Measurements from ENCODE around the gene RABEPK.
"Not testable (repeated sequence)": the region's sequence is repeated elsewhere in the genome, so short reads cannot be mapped to it uniquely, and the experiment has no call there.

RABEPK gene

GRCh38 chr9:125239631-125240597, 39.6 kb downstream of the RABEPK start:
- no peak for DNase-seq
- in situ Hi-C loops (cut with HindIII; ENCODE audit: low pct_ligation_motif_present, low pct_unique_long_range_greater_than_20kb, low sequenced_read_pairs): no loop called here

DNA sequence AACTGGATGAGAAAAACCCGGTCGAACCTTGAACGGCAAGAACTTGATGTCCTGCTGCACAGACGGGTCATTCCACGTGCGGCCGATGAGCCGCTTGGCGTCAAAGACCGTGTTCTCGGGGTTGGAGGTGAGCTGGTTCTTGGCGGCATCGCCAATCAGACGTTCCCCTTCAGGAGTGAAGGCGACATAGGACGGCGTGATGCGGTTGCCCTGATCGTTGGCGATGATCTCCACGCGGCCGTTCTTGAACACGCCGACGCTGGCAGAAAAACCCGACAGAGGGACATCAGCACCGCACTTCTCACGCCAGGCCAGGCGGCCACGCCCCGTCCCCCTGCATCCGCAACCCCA, 40.3 kb downstream of the RABEPK start:
- in situ Hi-C loops (cut with HindIII; ENCODE audit: low pct_ligation_motif_present, low pct_unique_long_range_greater_than_20kb, low sequenced_read_pairs): no loop called here
- peak; percentile 43 for DNase-seq

DNA sequence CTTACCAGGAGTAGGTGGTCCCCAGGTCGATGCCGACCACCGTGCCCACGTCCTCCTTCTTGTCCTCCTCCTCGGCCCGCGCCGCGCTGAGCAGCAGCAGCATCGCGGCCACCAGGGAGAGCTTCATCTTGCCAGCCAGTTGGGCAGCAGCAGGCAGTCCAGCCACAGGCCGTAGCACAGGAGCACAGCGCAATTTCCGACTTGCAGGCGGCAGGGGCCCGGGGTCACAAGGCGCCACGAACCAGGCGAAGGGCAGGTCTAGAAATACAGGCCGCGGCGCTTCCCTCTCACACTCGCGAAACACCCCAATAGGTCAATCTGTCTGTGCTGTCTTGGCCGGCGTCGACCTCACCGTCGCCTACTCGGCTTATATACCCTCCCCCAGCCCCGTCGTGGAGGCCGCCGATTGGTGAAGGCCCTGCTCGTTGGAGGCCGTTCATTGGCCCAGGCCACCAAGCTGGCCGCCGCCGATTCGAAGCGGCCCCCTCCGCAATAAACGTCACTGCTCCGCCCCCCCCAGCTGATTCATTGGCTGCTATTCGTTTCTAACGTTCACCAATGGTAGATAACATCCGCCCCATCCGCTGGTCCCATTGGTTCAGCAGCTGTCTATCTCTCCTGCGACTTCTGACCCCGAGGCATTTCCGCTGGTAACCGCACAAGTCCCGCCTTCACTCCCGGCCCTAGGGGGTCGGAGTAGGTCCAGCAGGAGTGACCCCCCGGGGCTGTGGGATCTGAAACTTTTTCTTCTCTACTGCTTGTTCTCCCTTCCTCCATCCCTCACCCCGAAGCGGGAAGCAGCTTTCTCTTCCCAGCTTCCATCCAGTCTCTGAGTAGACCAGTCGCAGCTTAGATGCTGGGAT, 40.9 kb downstream of the RABEPK start, which contains the start of gene HSPA5:
Gene HSPA5, minus strand, starts transcription at position 344 of the 863 bp plus-strand sequence. Its CDS starts 217 bp downstream, at position 127.
- in situ Hi-C loops (cut with HindIII; ENCODE audit: low pct_ligation_motif_present, low pct_unique_long_range_greater_than_20kb, low sequenced_read_pairs): no loop called here

DNA sequence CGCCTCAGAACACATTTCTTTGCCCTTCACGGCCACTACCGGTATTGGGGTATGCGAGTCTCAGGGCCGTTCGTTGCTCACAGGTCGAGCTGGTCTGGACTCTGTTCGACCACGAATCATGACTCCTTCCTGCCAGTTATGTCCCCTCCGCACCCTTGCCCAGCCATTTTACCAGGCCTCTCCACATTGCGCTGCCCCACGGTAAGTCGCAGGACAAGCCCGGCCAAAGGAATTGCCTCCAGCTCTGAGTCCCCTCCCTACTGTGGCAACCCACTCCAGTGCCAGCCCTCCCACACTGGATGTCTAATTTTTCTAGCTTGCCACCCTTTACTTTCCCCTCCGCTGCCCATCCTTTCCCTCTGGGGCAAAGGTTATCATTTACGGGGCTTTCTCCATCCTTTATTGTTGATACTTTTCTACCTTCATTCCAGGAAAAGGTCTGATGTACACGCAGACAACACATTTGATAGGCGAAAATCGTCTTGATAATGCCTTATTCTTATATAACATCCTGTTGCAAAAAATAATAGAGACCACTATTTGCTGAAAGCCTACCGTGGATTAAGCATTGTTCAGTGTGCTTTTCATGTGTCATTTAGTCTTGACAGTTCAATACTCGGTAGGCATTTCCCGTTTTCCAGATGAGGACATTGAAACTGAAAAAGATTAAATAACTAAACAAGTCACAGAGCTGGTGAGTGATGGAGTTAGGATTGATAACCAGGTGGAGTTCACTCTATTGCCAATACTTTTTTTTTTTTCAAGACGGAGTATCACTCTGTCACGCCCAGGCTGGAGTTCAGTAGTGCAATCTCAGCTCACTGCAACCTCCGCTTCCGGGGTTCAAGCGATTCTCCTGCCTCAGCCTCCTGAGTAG, 41.8 kb downstream of the RABEPK start:
- peak; percentile 56 for DNase-seq
- in situ Hi-C loops (cut with HindIII; ENCODE audit: low pct_ligation_motif_present, low pct_unique_long_range_greater_than_20kb, low sequenced_read_pairs): no loop called here

More for the DNA sequence above, 40.9 kb downstream of the RABEPK start, which contains the start of gene HSPA5:
- DNase-seq: peak; percentile 98

GRCh38 chr9:125243792-125244260, 43.5 kb downstream of the RABEPK start:
- DNase-seq: no peak
- in situ Hi-C loops (cut with HindIII; ENCODE audit: low pct_ligation_motif_present, low pct_unique_long_range_greater_than_20kb, low sequenced_read_pairs): no loop called here

DNA sequence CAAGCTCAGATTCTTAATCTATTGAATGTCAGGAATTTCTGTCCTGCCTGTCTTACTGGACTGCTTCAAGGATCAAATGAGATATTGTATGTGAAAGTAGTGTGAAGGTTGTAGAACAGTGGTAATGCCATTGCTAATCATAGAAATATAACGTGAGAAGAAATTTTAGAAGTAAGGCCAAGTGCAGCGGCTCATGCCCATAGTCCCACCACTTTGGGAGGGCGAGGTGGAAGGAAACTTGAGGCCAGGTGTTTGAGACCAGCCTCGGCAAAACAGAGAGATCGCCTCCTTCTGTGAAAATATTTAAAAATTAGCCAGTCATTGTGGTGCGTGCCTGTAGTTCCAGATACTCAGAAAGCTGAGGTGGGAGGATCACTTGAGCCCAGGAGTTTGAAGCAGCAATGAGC, 45.9 kb downstream of the RABEPK start:
- in situ Hi-C loops (cut with HindIII; ENCODE audit: low pct_ligation_motif_present, low pct_unique_long_range_greater_than_20kb, low sequenced_read_pairs): no loop called here
- DNase-seq: no peak

DNA sequence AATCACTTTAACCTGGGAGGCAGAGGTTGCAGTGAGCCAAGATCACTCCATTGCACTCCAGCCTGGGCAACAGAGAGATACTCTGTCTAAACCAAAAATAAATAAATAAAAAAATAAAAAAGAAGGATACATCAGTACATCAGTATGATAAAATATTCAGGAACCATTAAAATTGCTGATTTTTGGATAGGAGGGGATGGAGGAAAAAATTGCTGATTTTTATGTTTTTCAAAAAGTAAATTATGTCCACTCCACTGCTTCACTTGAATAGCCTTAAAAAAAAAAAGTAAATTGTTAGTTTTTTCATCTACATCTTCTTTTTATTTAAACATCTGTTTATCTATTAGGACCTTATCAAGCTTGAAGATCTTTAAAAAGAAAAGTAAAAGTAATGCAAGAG, 53.9 kb downstream of the RABEPK start:
- no peak for DNase-seq
- in situ Hi-C loops (cut with HindIII; ENCODE audit: low pct_ligation_motif_present, low pct_unique_long_range_greater_than_20kb, low sequenced_read_pairs): no loop called here

- DNase-seq: no peak
- in situ Hi-C loops (cut with HindIII; ENCODE audit: low pct_ligation_motif_present, low pct_unique_long_range_greater_than_20kb, low sequenced_read_pairs): no loop called here
Measured at GRCh38 chr9:125255781-125256391, 55.5 kb downstream of the RABEPK start.

GRCh38 chr9:125258160-125258785, 57.9 kb downstream of the RABEPK start:
- in situ Hi-C loops (cut with HindIII; ENCODE audit: low pct_ligation_motif_present, low pct_unique_long_range_greater_than_20kb, low sequenced_read_pairs): no loop called here
- DNase-seq: no peak

- DNase-seq: no peak
- in situ Hi-C loops (cut with HindIII; ENCODE audit: low pct_ligation_motif_present, low pct_unique_long_range_greater_than_20kb, low sequenced_read_pairs): no loop called here
Measured at GRCh38 chr9:125258832-125259534, 58.6 kb downstream of the RABEPK start.

DNA sequence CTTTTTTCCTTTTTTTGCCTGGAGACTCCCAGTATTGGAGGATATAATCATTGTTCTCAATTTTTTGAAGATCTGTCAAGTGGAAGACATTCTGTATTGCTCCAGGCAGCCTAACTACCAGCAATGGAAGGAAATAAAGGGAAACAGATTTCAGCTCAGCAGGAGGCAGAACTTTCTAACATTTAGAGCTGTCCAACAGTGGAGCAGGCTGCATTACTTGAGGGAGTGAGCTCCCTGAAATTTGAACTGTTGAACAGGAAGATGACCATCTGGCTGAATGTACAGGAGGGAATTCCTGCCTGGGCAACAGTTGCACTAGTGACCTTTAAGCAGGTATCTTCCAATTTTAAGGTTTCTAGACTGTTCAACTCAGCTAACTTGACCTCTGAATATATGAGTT, 60.2 kb downstream of the RABEPK start:
- peak; percentile 34 for DNase-seq
- in situ Hi-C loops (cut with HindIII; ENCODE audit: low pct_ligation_motif_present, low pct_unique_long_range_greater_than_20kb, low sequenced_read_pairs): no loop called here

GRCh38 chr9:125261501-125262293, 61.4 kb downstream of the RABEPK start, which contains the start of gene GAPVD1:
Gene GAPVD1, plus strand, starts transcription at chr9:125261826. Its CDS starts 37,096 bp downstream, at chr9:125298922.
- DNase-seq: peak; percentile 91
- in situ Hi-C loops (cut with HindIII; ENCODE audit: low pct_ligation_motif_present, low pct_unique_long_range_greater_than_20kb, low sequenced_read_pairs): no loop called here

DNA sequence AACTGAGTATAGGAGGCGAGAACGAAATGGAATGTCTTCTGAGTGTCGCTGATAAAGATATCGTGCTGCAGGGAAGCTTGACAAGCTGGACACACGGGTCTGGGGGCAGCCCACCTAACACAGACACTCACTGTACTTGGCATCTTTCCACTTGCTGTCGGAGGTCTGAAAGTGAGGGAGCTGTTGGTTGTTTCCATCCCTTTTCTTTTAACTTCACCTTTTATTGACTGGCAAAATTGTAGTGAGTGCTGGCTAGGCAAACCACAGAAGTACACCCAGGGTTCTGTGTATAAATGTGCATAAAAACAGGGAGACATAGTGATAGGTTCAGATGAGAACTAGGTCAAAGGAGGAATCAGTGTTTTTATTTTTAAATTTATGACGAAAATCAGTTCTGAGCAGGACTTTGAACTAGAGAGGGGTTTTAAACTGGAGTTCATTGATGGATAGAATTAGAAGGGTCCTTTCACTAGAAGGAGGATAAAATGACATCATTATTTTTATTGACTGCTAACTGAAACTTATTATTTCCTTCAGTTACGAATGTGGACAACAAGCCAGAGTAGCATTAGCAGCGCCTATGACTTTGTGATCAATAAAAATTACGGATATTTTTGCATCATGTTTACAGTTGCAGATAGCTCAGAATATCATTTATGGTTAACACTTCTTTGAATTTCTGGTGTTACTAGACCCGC, 62.1 kb downstream of the RABEPK start:
- in situ Hi-C loops (cut with HindIII; ENCODE audit: low pct_ligation_motif_present, low pct_unique_long_range_greater_than_20kb, low sequenced_read_pairs): no loop called here
- DNase-seq: peak; percentile 14

DNA sequence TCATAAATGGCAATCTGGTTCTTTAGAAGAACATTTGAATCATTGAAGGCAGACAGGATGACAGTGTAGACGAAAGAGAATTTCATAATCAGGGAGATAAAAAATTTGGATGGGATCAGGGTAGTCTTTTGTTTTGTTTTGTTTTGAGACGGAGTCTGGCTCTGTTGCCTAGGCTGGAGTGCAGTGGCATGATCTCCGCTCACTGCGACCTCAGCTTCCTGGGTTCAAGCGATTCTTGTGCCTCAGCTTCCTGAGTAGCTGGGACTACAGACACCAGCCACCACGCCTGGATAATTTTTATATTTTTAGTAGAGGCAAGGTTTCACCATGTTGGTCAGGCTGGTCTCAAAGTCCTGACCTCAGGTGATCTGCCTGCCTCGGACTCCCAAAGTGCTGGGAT, 63.7 kb downstream of the RABEPK start:
- in situ Hi-C loops (cut with HindIII; ENCODE audit: low pct_ligation_motif_present, low pct_unique_long_range_greater_than_20kb, low sequenced_read_pairs): not testable (repeated sequence)

DNA sequence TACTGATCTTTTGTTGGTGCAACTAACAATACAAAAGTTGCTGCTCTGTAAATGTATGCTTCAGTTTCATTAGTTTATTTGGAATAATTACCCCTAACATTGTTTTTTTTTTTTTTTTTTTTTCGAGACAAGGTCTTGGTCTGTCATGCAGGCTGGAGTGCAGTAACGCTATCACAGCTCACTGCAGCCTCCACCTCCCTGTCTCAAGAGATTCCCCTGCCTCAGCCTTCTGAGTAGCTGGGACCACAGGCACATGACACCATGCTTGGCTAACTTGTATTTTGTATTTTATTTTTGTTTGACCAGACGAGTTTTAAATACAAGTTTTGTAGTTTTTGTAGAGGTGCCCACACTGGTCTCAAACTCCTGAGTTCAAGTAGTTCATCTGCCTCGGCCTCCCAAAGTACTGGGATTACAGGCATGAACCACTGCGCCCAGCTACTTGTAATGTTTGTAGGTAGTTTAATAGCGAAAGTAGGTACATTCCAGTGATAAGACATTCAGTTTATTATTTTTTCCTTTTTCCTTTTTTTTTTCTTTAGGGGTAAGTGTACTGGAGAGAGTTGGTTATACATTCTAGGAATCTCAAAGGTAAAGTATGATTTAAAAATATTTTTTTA, 68.2 kb downstream of the RABEPK start:
- no peak for DNase-seq
- in situ Hi-C loops (cut with HindIII; ENCODE audit: low pct_ligation_motif_present, low pct_unique_long_range_greater_than_20kb, low sequenced_read_pairs): no loop called here

More for the DNA sequence above, 63.7 kb downstream of the RABEPK start:
- not testable (repeated sequence) for DNase-seq
